Right cardiac atrium (tissue), 5 donors: ENCODE measurements around the gene NAE1. TPM values are rescaled to one million over a fixed set of nuclear protein-coding genes. Genes with fewer than 3 reads are reported as not detected.

Source experiments
- ATAC-seq, 2 donors: fragments of 200-7000 bp; cut with Tn5 transposase; one replicate each; pipeline versions ENCODE4 v1.8.0 to v1.9.1; 2020; ENCODE audit warnings: moderate library complexity in 2 of 2, mild to moderate bottlenecking in 1 of 2
- DNase-seq, 3 donors: peaks; one replicate each; pipeline ENCODE4 v3.0.0-alpha.2; 2020
- H3K27ac ChIP-seq: one replicate; pipeline ENCODE4 v1.5.1; 2013; ENCODE audit warnings: mild to moderate bottlenecking, low read length, control low read depth, moderate library complexity
- H3K27me3 ChIP-seq: one replicate; pipeline ENCODE4 v1.6.1; 2013; ENCODE audit not compliant: control insufficient read depth, insufficient read depth
- H3K4me1 ChIP-seq: one replicate; pipeline ENCODE4 v1.6.1; 2013; ENCODE audit warnings: low read length; ENCODE audit not compliant: control insufficient read depth, insufficient read depth
- H3K4me3 ChIP-seq: one replicate; pipeline ENCODE4 v1.5.1; 2013; ENCODE audit warnings: low read length, control low read depth
- H3K9me3 ChIP-seq: one replicate; pipeline ENCODE4 v1.6.1; 2013; ENCODE audit warnings: low read length; ENCODE audit not compliant: control insufficient read depth
- WGBS: extraction: QIAGEN DNeasy Blood & Tissue Kit; methylation state at CpG from one replicate; pipeline ENCODE4 v1.1.7; 2013; 5-methylcytosine and 5-hydroxymethylcytosine counted together
- intact Hi-C, 4 donors: fragments of 100-400 bp; cut with DNase I; formaldehyde crosslinking; loops; one replicate each; pipeline versions ENCODE4 v1.11.0 to v1.14.0; 2022 to 2023
- polyA plus RNA-seq: library from polyadenylated mRNA; stranded (reverse); fragments of 200-250 nt; gene quantifications from one replicate; pipeline ENCODE4 v1.2.3, GENCODE V29; 2013
- total RNA-seq, 4 donors: library from RNA; stranded (reverse); fragmentation: NEBNext Ultra II Directional; extraction: Animal tissue kit (Norgen Biotek cat#: 25700); gene quantifications; one replicate each; pipeline ENCODE4 v1.2.1, GENCODE V29; 2021
- donor health status: healthy with polysubstance abuse.
- donor health status: DM: no; HTN: yes; CAD: no.
- donor health status: DM: no; HTN: no; CAD: no.
- donor health status: DM: no; HTN: yes; CAD: no; lungs with severe emphysema.
- donor health status: DM: yes; HTN: yes; CAD: no.

The NAE1 gene
- total and polyA plus RNA-seq, 5 donors, result 26.2 to 35.6 (median 31.1) TPM

DNA sequence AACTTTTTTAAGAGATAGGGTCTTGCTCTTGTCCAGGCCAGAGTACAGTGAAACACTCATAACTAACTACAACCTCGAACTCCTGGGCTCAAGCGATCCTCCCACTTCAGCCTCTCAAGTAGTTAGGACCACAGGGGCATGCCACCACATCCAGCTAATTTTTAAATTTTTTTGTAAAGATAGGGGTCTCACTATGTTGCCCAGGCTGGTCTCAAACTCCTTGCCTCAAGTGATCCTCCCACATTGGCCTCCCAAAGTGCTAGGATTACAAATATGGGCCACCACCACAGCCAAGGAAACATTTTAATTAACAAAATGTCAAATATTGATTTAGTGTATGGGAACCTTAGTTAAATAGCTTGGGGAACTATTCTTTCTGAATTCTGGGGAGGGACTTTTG, 76.6 kb downstream of the NAE1 start:
- no peak overlapping the region for H3K27ac ChIP-seq
- peaks cover 5% of the 10 kb centered on the region for H3K4me1 ChIP-seq
- 92% methylated on average over 2 of the region's 2 CpGs for WGBS
- no peaks in the 10 kb centered on the region for H3K27me3 ChIP-seq
- H3K4me3 ChIP-seq, result no peak overlapping the region
- DNase-seq (no peak), ATAC-seq (no peak)
- intact Hi-C loops, result no loop called here
- no peaks in the 10 kb centered on the region for H3K9me3 ChIP-seq

DNA sequence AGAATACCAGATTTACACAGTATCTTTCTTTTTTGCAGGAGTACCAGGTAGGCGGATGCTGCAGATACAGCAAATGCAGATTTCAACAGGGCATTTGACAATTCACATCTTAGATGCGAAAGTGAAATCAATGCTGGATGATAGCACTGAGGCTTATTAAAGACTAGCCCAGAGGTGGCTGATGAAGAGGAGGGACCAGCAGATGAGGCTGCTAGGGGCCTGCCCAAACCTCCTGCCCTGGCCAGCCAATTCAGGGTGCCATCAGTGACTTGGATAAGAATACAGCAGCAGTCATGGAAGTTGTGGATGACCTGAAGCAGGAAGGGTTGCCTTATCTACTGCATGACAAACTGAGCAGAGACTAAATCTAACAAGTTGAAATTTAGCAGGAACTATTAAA, 77.8 kb downstream of the NAE1 start:
- WGBS, result 98% methylated on average over 2 of the region's 2 CpGs
- intact Hi-C loops, result no loop called here
- no peak for ATAC-seq

More for the DNA sequence above, 77.8 kb downstream of the NAE1 start:
- Histone ChIP-seq H3K9me3 (no peaks in the 10 kb centered on the region), H3K27ac (no peak overlapping the region), H3K4me3 (no peak overlapping the region), H3K4me1 (peaks cover 5% of the 10 kb centered on the region), H3K27me3 (no peaks in the 10 kb centered on the region)
- no peak for DNase-seq

Other genes with a start within 250 kb of the NAE1 start
- 10 to 100 TPM; 10.3 to 17.4 (median 14.8) TPM for gene CMTM3, start 226.3 kb downstream of the NAE1 start, total RNA-seq
- 12.6 TPM for gene CMTM3, start 226.3 kb downstream of the NAE1 start, polyA plus RNA-seq
- 10 to 100 TPM; 13.2 to 15.9 (median 14.6) TPM for gene CMTM4, start 134.2 kb downstream of the NAE1 start, total RNA-seq
- 7.9 TPM for gene CMTM4, start 134.2 kb downstream of the NAE1 start, polyA plus RNA-seq
- 100 to 1,000 TPM in 1 of 4 donors, 10 to 100 TPM in 3; 73.1 to 110 (median 94.2) TPM for gene DYNC1LI2, start 79.4 kb downstream of the NAE1 start, total RNA-seq
- gene DYNC1LI2, start 79.4 kb downstream of the NAE1 start, polyA plus RNA-seq, result 42.0 TPM
- gene TERB1, start 29.4 kb downstream of the NAE1 start, total RNA-seq, result under 1 TPM in 1 of 4 donors, not detected in 3; 0.22 TPM
- not detected for gene TERB1, start 29.4 kb downstream of the NAE1 start, polyA plus RNA-seq
- gene CA7, start 13.4 kb upstream of the NAE1 start, total RNA-seq, result not detected
- not detected for gene CA7, start 13.4 kb upstream of the NAE1 start, polyA plus RNA-seq
- 1 to 10 TPM; 3.8 to 4.4 (median 4.1) TPM for gene PDP2, start 49.5 kb upstream of the NAE1 start, total RNA-seq
- gene PDP2, start 49.5 kb upstream of the NAE1 start, polyA plus RNA-seq, result 2.1 TPM
- gene CDH16, start 87.9 kb upstream of the NAE1 start, total RNA-seq, result under 1 TPM; 0.38 to 0.97 (median 0.65) TPM
- 0.50 TPM for gene CDH16, start 87.9 kb upstream of the NAE1 start, polyA plus RNA-seq
- 100 to 1,000 TPM; 135 to 299 (median 142) TPM for gene RRAD, start 94.6 kb upstream of the NAE1 start, total RNA-seq
- 375 TPM for gene RRAD, start 94.6 kb upstream of the NAE1 start, polyA plus RNA-seq
- 100 to 1,000 TPM in 2 of 4 donors, 10 to 100 TPM in 2; 82.8 to 104 (median 100) TPM for gene CIAO2B, start 103.4 kb upstream of the NAE1 start, total RNA-seq
- 239 TPM for gene CIAO2B, start 103.4 kb upstream of the NAE1 start, polyA plus RNA-seq
- 10 to 100 TPM; 32.4 to 47.6 (median 37.1) TPM for gene CES2, start 104.5 kb upstream of the NAE1 start, total RNA-seq
- gene CES2, start 104.5 kb upstream of the NAE1 start, polyA plus RNA-seq, result 46.1 TPM
- gene CES3, start 130.3 kb upstream of the NAE1 start, total RNA-seq, result 1 to 10 TPM in 2 of 4 donors, under 1 TPM in 2; 0.88 to 1.3 (median 0.98) TPM
- gene CES3, start 130.3 kb upstream of the NAE1 start, polyA plus RNA-seq, result 0.48 TPM
- 10 to 100 TPM; 11.1 to 21.5 (median 12.1) TPM for gene CES4A, start 157.6 kb upstream of the NAE1 start, total RNA-seq
- 10.3 TPM for gene CES4A, start 157.6 kb upstream of the NAE1 start, polyA plus RNA-seq
- gene CBFB, start 198.2 kb upstream of the NAE1 start, total RNA-seq, result 10 to 100 TPM; 23.7 to 39.3 (median 29.6) TPM
- 15.7 TPM for gene CBFB, start 198.2 kb upstream of the NAE1 start, polyA plus RNA-seq